ENCODE measurements around the gene NDUFA12.

NDUFA12 gene

DNA sequence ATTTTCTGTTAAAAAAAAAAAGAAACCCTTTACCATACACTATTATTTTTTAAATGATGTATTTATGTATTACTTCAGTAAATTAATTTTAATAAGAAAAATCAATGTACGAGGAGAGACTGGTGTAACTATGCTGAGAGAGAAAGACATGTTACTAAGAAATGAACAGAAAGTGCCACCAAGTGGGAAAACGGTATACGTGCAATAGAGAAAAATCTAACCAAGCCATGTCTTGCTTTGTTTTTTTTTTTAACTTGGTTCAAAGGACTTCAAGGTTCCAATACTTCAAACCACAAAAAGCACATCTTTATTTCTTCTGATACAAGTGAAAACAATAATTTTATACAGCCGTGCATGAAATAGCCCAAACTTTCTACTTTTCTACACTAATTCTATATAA, 22.9 kb downstream of the NDUFA12 start:
- no peaks in the 10 kb centered on the region for H3K9me3 ChIP-seq (ENCODE audit: control insufficient read depth in 1 of 2, low read length in 2 of 2)
- no peaks in the 10 kb centered on the region for H3K36me3 ChIP-seq (ENCODE audit: control insufficient read depth in 1 of 2, insufficient read depth in 2 of 2, low read length in 2 of 2)
- no peak overlapping the region for H3K4me3 ChIP-seq (ENCODE audit: low read depth in 1 of 2, low read length in 2 of 2)
- H3K27me3 ChIP-seq (ENCODE audit: low read depth, low read length) = no peaks in the 10 kb centered on the region
- peaks cover 0 to 4% of the 10 kb centered on the region in 2 donors for H3K4me1 ChIP-seq (ENCODE audit: control insufficient read depth in 1 of 2, insufficient read depth in 2 of 2, low read length in 2 of 2)
- H3K27ac ChIP-seq (ENCODE audit: low read length) = no peak overlapping the region

DNA sequence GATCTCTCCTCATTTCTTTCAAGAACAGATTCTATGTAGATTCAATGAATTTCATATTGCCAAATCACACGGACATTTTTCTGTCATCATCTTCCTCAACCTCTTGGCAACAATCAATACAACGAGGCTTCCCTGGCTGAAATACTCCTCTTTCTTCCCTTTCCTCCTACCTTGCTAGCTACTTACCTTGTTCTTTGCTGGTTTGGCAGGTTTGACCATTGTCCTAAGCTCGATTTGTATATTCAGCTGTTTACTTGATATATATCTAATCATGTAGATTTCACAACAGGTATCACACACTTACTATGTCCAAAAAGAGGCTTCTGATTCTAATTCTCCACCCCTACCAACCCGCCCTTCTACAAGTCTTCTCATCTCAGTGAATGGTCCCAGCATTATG, 23.6 kb downstream of the NDUFA12 start:
- Histone ChIP-seq H3K4me3 (ENCODE audit: low read depth in 1 of 2, low read length in 2 of 2) (no peak overlapping the region), H3K36me3 (ENCODE audit: control insufficient read depth in 1 of 2, insufficient read depth in 2 of 2, low read length in 2 of 2) (no peaks in the 10 kb centered on the region), H3K4me1 (ENCODE audit: control insufficient read depth in 1 of 2, insufficient read depth in 2 of 2, low read length in 2 of 2) (peaks cover 0 to 4% of the 10 kb centered on the region in 2 donors), H3K27me3 (ENCODE audit: low read depth, low read length) (no peaks in the 10 kb centered on the region), H3K27ac (ENCODE audit: low read length) (no peak overlapping the region), H3K9me3 (ENCODE audit: control insufficient read depth in 1 of 2, low read length in 2 of 2) (no peaks in the 10 kb centered on the region)

DNA sequence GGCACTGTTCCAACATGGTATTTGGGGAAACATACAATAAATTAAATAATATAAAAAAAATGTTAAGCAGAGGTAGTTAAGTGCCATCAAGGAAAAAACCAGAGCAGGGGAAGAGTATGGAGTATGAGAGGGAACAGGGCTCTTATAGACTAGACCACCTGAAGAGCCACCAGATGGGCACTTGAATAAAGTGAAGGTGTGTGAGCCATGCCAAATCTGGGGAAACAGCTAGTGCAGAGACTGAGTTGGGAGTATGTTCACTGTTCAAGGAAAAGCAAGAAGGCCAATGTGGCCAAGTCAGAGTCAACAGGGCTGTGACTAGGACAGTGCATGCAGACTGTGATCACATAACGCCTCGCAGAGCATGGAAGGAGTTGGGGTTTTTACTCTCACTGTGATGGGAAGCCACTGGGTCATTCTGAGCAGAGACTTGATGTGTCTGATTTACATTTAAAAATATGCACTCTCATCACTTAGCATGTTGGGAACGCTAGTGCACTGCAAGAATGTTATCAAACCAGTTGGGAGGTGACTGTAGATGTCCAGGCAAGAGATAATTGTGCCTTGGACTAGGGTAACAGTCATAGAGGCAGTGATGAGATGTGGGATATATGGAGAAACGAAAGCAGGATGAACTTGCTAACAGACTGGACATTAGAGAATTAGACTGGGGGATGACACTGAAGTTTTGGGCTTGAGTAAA, 25.6 kb downstream of the NDUFA12 start:
- no peaks in the 10 kb centered on the region for H3K36me3 ChIP-seq (ENCODE audit: control insufficient read depth in 1 of 2, insufficient read depth in 2 of 2, low read length in 2 of 2)
- H3K27ac ChIP-seq (ENCODE audit: low read length) = no peak overlapping the region
- H3K4me1 ChIP-seq (ENCODE audit: control insufficient read depth in 1 of 2, insufficient read depth in 2 of 2, low read length in 2 of 2) = peaks cover 0 to 4% of the 10 kb centered on the region in 2 donors
- H3K27me3 ChIP-seq (ENCODE audit: low read depth, low read length) = no peaks in the 10 kb centered on the region
- no peaks in the 10 kb centered on the region for H3K9me3 ChIP-seq (ENCODE audit: control insufficient read depth in 1 of 2, low read length in 2 of 2)
- H3K4me3 ChIP-seq (ENCODE audit: low read depth in 1 of 2, low read length in 2 of 2) = no peak overlapping the region

DNA sequence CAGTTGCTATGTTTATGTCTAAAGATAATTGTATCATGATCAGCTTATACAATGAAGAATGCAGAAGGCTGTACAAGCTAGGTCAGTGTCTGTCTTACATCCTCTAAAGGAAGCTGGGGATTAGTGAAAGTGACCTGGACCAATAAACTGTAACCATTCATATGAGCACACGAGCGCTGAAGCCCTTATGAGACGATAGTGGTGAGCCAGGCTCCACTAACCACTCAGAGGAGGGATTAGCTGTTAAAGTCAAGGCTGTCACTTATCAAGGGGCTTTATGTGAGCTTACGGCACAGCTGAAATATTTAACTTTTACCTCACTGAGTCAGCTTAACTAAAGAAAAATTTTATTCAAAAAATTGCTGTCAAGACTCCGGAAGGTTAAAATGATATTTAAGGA, 30.3 kb downstream of the NDUFA12 start:
- no peak overlapping the region for H3K4me3 ChIP-seq (ENCODE audit: low read depth in 1 of 2, low read length in 2 of 2)
- peaks cover 7 to 14% of the 10 kb centered on the region in 2 donors for H3K36me3 ChIP-seq (ENCODE audit: control insufficient read depth in 1 of 2, insufficient read depth in 2 of 2, low read length in 2 of 2)
- no peaks in the 10 kb centered on the region for H3K4me1 ChIP-seq (ENCODE audit: control insufficient read depth in 1 of 2, insufficient read depth in 2 of 2, low read length in 2 of 2)
- no peaks in the 10 kb centered on the region for H3K27me3 ChIP-seq (ENCODE audit: low read depth, low read length)
- no peaks in the 10 kb centered on the region for H3K9me3 ChIP-seq (ENCODE audit: control insufficient read depth in 1 of 2, low read length in 2 of 2)
- H3K27ac ChIP-seq (ENCODE audit: low read length) = no peak overlapping the region

DNA sequence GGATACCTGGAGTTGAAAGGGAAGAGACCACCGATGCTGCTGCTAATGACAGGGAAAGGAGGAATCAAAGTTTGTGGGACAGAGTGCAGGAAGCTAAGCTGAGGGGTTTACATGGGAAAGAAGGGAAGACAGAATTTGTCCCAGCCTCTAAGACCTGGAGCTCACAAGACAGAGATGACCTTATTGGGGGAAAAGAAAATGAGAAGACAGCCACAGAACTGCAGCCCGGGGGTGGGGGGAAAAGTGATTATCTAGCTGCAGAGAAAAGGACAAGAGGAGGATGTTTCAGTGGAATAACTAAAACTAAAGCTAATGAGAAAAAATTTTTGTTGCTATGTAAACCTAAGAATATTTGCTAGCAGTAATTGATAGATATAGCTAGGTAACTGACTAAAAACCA, 30.7 kb downstream of the NDUFA12 start:
- no peak overlapping the region for H3K4me3 ChIP-seq (ENCODE audit: low read depth in 1 of 2, low read length in 2 of 2)
- H3K9me3 ChIP-seq (ENCODE audit: control insufficient read depth in 1 of 2, low read length in 2 of 2) = no peaks in the 10 kb centered on the region
- peaks cover 7 to 14% of the 10 kb centered on the region in 2 donors for H3K36me3 ChIP-seq (ENCODE audit: control insufficient read depth in 1 of 2, insufficient read depth in 2 of 2, low read length in 2 of 2)
- no peaks in the 10 kb centered on the region for H3K4me1 ChIP-seq (ENCODE audit: control insufficient read depth in 1 of 2, insufficient read depth in 2 of 2, low read length in 2 of 2)
- H3K27ac ChIP-seq (ENCODE audit: low read length) = no peak overlapping the region
- H3K27me3 ChIP-seq (ENCODE audit: low read depth, low read length) = no peaks in the 10 kb centered on the region

DNA sequence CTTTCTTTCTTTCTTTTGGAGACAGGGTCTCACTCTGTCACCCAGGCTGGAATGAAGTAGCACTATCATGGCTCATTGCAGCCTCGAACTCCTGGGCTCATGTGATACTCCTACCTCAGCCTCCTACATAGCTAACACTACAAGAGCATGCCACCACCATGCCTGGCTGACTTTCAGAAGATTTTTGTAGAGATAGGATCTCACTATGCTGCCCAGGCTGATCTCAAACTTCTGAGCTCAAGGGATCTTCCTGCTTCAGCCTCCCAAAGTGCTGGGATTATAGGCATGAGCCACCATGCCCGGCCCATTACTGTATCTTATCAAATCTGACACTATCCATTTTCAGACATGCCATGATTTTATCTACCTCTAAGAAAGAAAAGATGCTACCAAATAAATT, 31.6 kb downstream of the NDUFA12 start:
- Histone ChIP-seq H3K4me3 (ENCODE audit: low read depth in 1 of 2, low read length in 2 of 2) (no peak overlapping the region), H3K9me3 (ENCODE audit: control insufficient read depth in 1 of 2, low read length in 2 of 2) (no peaks in the 10 kb centered on the region), H3K4me1 (ENCODE audit: control insufficient read depth in 1 of 2, insufficient read depth in 2 of 2, low read length in 2 of 2) (no peaks in the 10 kb centered on the region), H3K36me3 (ENCODE audit: control insufficient read depth in 1 of 2, insufficient read depth in 2 of 2, low read length in 2 of 2) (peaks cover 7 to 14% of the 10 kb centered on the region in 2 donors), H3K27ac (ENCODE audit: low read length) (no peak overlapping the region), H3K27me3 (ENCODE audit: low read depth, low read length) (no peaks in the 10 kb centered on the region)

DNA sequence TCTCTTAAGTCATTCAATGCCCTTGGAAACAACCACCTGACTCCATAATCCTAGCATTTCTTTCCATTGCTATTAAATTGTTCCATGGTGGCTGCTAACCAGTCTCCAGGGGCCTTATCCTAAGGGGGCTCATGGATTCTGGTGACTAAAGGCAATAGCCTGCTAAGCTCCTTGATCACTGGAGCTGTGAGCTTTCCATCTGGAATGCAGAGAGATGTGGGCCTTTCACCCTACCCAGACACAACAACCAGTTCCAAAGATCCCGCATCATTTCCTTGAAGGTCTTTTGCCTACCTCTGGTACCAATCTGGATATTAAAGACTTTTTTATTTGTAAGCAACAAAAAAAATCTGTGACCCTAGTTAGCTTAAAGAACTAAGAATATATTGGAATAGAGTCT, 32.9 kb downstream of the NDUFA12 start:
- Histone ChIP-seq H3K36me3 (ENCODE audit: control insufficient read depth in 1 of 2, insufficient read depth in 2 of 2, low read length in 2 of 2) (peaks cover 7 to 14% of the 10 kb centered on the region in 2 donors), H3K4me3 (ENCODE audit: low read depth in 1 of 2, low read length in 2 of 2) (no peak overlapping the region), H3K27me3 (ENCODE audit: low read depth, low read length) (no peaks in the 10 kb centered on the region), H3K9me3 (ENCODE audit: control insufficient read depth in 1 of 2, low read length in 2 of 2) (no peaks in the 10 kb centered on the region), H3K27ac (ENCODE audit: low read length) (no peak overlapping the region), H3K4me1 (ENCODE audit: control insufficient read depth in 1 of 2, insufficient read depth in 2 of 2, low read length in 2 of 2) (no peaks in the 10 kb centered on the region)

DNA sequence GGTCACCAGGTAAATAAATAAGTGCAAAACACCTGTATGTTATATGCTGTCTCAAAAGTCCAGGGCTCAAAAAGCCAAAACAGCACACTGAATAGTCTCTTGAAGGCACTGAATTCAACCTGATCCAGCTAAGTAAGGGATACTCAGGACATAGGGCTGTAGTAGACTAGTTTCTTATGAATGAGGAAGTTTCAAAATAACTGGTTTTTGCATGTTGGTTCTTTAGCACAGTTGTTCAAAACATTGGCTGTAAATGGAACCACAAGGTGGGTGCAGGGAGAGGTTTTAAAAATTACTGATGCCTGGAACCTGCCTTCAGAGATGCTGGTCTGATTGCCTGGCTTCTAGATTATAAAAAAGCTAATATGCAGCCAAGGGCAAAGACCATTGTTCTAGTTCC, 34.1 kb downstream of the NDUFA12 start:
- Histone ChIP-seq H3K27me3 (ENCODE audit: low read depth, low read length) (no peaks in the 10 kb centered on the region), H3K9me3 (ENCODE audit: control insufficient read depth in 1 of 2, low read length in 2 of 2) (no peaks in the 10 kb centered on the region), H3K4me1 (ENCODE audit: control insufficient read depth in 1 of 2, insufficient read depth in 2 of 2, low read length in 2 of 2) (no peaks in the 10 kb centered on the region), H3K27ac (ENCODE audit: low read length) (no peak overlapping the region), H3K4me3 (ENCODE audit: low read depth in 1 of 2, low read length in 2 of 2) (no peak overlapping the region), H3K36me3 (ENCODE audit: control insufficient read depth in 1 of 2, insufficient read depth in 2 of 2, low read length in 2 of 2) (peaks cover 7 to 14% of the 10 kb centered on the region in 2 donors)

DNA sequence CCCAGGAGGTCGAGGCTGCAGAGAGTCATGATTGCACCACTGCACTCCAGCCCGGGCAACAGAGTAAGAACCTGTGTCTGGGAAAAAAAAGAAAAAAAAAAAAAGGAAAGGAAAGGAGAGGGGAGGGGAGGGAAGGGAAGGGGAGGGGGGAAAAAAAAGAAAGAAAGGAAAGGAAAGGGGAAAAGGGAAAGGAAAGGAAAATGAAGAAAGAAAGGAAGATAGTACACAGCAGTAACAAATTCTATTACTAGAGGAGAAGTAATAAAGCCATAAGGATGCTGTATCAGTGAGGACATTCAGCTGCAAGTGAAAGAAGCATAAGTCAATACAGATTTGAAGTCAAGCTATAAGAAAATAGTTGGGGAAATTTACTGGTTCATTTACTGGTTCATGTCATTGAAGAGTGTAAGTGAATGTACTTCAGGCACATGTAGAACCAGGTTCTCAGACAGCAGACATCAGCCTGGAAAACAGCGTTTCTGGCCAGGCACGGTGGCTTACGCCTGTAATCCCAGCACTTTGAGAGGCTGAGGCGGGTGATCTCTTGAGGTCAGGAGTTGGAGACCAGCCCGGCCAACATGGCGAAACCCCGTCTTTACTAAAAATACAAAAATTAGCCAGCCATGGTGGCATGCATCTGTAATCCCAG, 37.4 kb downstream of the NDUFA12 start:
- Histone ChIP-seq H3K36me3 (ENCODE audit: control insufficient read depth in 1 of 2, insufficient read depth in 2 of 2, low read length in 2 of 2) (peaks cover 2 to 9% of the 10 kb centered on the region in 2 donors), H3K4me1 (ENCODE audit: control insufficient read depth in 1 of 2, insufficient read depth in 2 of 2, low read length in 2 of 2) (no peaks in the 10 kb centered on the region), H3K27ac (ENCODE audit: low read length) (no peak overlapping the region), H3K9me3 (ENCODE audit: control insufficient read depth in 1 of 2, low read length in 2 of 2) (no peaks in the 10 kb centered on the region), H3K27me3 (ENCODE audit: low read depth, low read length) (no peaks in the 10 kb centered on the region), H3K4me3 (ENCODE audit: low read depth in 1 of 2, low read length in 2 of 2) (no peak overlapping the region)

DNA sequence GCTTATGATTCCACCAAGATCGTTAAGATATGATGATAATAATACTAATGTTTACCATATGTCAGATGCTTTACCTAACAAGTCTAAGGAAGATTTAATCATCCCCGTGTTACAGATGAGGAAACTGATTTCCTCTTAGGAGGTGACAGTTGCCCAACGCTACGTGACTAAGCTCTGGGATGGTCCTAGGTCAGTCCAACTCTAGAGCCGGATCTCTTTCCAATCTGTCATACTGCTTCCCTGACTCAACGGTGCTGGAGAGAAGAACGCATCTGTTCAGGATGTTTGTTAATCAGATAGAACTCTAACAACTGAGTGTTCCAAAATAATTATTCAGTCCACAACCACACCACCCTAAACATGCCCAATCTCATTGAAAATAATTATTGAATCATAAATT, 39.8 kb downstream of the NDUFA12 start:
- Histone ChIP-seq H3K27me3 (ENCODE audit: low read depth, low read length) (no peaks in the 10 kb centered on the region), H3K27ac (ENCODE audit: low read length) (no peak overlapping the region), H3K4me3 (ENCODE audit: low read depth in 1 of 2, low read length in 2 of 2) (no peak overlapping the region), H3K9me3 (ENCODE audit: control insufficient read depth in 1 of 2, low read length in 2 of 2) (no peaks in the 10 kb centered on the region), H3K36me3 (ENCODE audit: control insufficient read depth in 1 of 2, insufficient read depth in 2 of 2, low read length in 2 of 2) (no peaks in the 10 kb centered on the region), H3K4me1 (ENCODE audit: control insufficient read depth in 1 of 2, insufficient read depth in 2 of 2, low read length in 2 of 2) (no peaks in the 10 kb centered on the region)

DNA sequence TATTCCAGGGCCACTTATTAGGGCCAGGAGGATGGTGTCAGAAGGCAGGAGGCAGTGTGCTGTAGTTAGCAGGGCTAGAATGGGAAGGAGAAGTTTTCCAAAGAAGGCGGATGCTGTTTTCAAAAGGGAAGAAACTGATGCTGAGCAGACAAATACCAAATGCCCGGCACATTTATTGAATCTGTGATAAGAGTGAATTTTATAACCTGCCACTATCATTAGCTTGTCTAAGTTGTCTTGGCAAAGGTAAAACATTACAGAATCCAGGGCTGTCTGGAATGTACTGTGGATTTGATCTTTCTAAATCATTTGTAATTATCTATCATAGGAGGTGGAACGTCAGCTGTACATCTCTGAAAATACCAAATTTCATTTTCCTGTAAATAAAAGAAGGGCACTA, 40.8 kb downstream of the NDUFA12 start:
- H3K4me1 ChIP-seq (ENCODE audit: control insufficient read depth in 1 of 2, insufficient read depth in 2 of 2, low read length in 2 of 2) = peaks cover 0 to under 1% of the 10 kb centered on the region in 2 donors
- no peak overlapping the region for H3K4me3 ChIP-seq (ENCODE audit: low read depth in 1 of 2, low read length in 2 of 2)
- H3K9me3 ChIP-seq (ENCODE audit: control insufficient read depth in 1 of 2, low read length in 2 of 2) = no peaks in the 10 kb centered on the region
- no peaks in the 10 kb centered on the region for H3K36me3 ChIP-seq (ENCODE audit: control insufficient read depth in 1 of 2, insufficient read depth in 2 of 2, low read length in 2 of 2)
- no peaks in the 10 kb centered on the region for H3K27me3 ChIP-seq (ENCODE audit: low read depth, low read length)
- H3K27ac ChIP-seq (ENCODE audit: low read length) = no peak overlapping the region

DNA sequence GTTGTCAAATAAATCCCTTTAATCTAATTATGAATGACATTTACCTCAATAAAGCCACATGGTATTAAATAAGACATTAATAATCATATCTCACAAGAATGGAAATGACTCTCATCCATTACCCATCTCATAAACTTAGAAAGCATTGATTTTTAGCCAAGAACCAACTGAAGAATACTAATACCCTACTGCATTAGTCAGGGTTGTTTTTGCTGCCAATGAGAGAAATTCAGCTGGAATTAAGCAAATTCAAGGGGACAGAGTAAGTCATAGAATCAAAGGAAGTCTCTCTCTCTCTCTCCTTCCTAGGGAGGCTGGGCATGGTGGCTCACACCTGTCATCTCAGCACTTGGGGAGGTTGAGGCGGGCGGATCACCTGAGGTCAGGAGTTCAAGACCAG, 41.6 kb downstream of the NDUFA12 start:
- no peaks in the 10 kb centered on the region for H3K27me3 ChIP-seq (ENCODE audit: low read depth, low read length)
- peaks cover 0 to 6% of the 10 kb centered on the region in 2 donors for H3K4me1 ChIP-seq (ENCODE audit: control insufficient read depth in 1 of 2, insufficient read depth in 2 of 2, low read length in 2 of 2)
- H3K4me3 ChIP-seq (ENCODE audit: low read depth in 1 of 2, low read length in 2 of 2) = no peak overlapping the region
- no peaks in the 10 kb centered on the region for H3K9me3 ChIP-seq (ENCODE audit: control insufficient read depth in 1 of 2, low read length in 2 of 2)
- H3K36me3 ChIP-seq (ENCODE audit: control insufficient read depth in 1 of 2, insufficient read depth in 2 of 2, low read length in 2 of 2) = no peaks in the 10 kb centered on the region
- no peak overlapping the region for H3K27ac ChIP-seq (ENCODE audit: low read length)

All from muscle layer of duodenum (tissue), 2 donors.